LNCaP clone FGC (cell line): ENCODE data around the gene ZNF526.

Experiments
- DNase-seq: peaks from one replicate; pipeline ENCODE4 v3.0.0-alpha.2; 2011; ENCODE audit warnings: low read depth
- H3K4me3 ChIP-seq: 2 replicates; pipeline ENCODE4 v1.5.1; 2011; ENCODE audit warnings: mild to moderate bottlenecking, low read depth, low read length, control low read depth
- CTCF ChIP-seq: IDR thresholded peaks from 2 replicates; pipeline ENCODE4 v1.5.1; 2012; ENCODE audit warnings: mild to moderate bottlenecking; ENCODE audit not compliant: control insufficient read depth, insufficient read depth; ENCODE audit errors: extremely low read depth

The ZNF526 gene

DNA sequence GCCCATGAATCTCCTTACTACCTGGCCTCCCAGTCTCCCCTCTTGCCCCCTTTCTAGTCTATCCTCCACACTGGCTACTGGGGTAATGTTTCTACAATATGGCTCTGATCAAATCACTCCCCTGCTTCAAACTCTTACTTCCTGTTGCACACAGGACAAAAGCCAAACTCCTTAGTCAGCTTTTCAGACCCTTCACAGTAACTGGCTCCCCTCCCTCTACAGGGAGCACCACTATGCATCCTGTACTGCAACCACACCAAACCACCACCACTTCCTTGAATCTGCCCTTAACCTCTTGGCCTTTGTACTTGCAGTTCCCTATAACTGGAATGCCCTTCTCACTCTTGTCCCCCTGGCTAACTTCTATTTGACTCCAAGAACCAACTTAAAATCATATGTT is 34.8 kb upstream of the ZNF526 start:
- no peak for DNase-seq
- no peak for TF ChIP-seq CTCF
- H3K4me3 ChIP-seq, result no peak overlapping the region

DNA sequence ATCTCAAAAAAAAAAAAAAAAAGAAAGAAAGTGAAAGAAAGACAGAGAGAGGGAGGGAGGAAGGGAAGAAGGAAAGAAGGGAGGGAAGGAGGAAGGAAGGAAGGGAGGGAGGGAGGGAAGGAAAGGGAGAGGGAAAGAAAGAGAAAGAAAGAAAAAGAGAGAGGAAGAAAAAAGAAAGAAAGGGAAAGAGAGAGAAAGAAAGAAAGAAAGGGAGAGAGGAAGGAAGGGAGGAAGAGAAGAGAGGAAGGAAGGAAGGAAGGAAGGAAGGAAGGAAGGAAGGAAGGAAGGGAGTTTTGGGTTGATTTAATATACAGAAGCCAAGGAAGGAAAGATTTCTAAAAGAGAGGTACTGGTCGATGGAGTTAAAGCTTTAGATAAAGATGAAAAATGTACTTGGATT is 31.4 kb upstream of the ZNF526 start:
- TF ChIP-seq CTCF, result no peak
- DNase-seq, result no peak
- H3K4me3 ChIP-seq, result no peak overlapping the region

DNA sequence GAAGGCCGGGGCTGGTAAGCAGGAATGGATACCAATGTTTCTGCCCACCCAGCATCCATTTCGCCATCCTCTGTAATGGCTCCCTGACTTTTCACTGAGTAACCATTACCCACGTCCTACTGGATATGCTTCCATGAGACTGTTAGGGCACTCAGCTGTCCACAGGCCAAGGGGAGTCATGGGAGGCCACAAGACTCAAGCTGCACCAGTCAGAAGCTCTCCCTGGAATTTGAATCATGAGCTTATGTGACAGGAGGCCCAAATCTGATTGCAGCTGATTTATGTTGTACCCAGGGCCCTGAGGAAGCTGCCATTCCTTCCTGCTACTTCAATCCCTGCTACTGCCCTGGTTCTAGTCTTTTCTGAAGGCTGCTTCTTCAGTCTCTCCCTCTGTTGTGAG is 31.0 kb upstream of the ZNF526 start:
- no peak for TF ChIP-seq CTCF
- H3K4me3 ChIP-seq, result no peak overlapping the region
- no peak for DNase-seq

GRCh38 chr19:42191330-42191729 is 28.8 kb upstream of the ZNF526 start:
- no peak overlapping the region for H3K4me3 ChIP-seq
- no peak for DNase-seq
- no peak for TF ChIP-seq CTCF

DNA sequence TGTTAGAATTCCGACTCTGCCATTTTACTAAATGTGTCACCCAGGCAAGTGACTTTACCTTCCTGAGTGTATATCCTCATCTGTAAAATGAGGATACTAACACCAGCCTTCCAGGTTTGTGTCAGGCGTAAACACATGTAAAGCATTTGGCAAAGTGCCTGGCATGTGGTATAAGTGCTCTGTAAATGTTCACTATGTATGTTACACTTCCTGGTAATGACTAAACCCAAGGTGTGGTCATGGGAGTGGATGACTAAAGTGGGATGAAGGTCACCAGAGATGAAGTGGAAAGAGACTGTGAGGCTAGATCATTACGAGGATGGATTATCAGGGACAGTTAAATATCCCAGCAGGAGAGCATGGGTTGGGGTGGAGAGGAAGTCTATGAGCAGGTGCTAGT is 28.3 kb upstream of the ZNF526 start:
- DNase-seq, result no peak
- H3K4me3 ChIP-seq, result no peak overlapping the region
- no peak for TF ChIP-seq CTCF

DNA sequence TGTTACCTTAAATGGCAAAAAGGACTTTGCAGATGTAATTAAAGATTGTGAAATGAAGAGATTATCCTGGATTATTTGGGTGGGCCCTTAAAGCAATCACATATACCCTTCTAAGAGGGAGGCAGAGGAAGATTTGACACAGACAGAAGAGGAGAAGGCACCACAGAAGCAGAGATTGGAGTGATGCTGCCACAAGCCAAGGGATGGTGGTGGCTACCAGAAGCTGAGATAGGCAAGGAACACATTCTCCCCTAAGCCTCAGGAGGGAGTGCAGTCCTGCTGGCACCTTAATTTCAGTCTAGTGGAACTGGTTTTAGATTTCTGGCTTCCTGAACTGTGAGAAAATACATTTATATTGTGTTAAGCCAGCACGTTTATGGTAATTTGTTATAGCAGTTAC is 26.8 kb upstream of the ZNF526 start:
- no peak for TF ChIP-seq CTCF
- DNase-seq, result no peak
- no peak overlapping the region for H3K4me3 ChIP-seq

DNA sequence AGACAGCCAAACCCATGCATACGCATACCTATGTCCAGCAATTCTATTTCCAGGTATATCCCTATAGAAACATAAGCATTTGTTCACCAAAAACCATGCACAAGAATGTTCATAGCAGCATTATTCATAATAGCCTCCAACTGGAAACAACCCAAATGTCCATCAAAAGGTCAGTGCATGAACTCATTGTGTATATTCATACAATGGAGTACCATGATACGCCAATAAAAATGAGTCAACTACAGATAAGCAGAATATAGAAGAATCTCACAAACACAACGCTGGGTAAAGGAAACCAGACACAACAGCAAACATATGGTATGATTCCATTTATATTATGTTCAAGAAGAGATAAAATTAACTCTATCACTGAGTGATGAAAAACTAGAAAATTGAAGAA is 26.4 kb upstream of the ZNF526 start:
- no peak for DNase-seq
- TF ChIP-seq CTCF, result no peak
- no peak overlapping the region for H3K4me3 ChIP-seq
